SKM-1 treated with dmso at 0.1 percent for 144 hours (cell line): ENCODE data around the gene ARID1B.
A peak's percentile ranks its signal among the peaks of the same experiment; 100 is the strongest.

Experiments
- DNase-seq: peaks from one replicate; lab custom pipeline; 2025; ENCODE audit not compliant: unreplicated experiment; lab: John Stamatoyannopoulos, UW

Gene ARID1B

DNA sequence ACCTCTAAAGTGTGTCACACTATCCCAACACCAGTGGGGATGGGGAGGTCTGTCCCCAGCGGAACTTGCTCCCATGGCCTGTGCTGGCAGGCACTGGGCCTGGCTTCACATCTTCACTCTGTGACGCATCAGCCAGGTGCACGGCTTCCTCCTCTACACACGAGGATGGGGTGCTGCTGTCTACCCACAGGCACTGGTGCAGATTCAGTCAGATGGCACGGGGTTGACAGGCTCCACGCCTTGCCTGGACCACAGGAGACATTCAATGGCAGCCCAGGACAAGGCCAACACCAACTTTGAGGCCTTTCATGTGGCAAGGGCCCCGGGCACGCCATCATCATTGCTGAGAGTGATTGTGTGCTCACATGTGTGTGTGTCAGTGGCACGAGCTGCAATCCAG lies 453.7 kb downstream of the ARID1B start:
- no peak for DNase-seq

- no peak for DNase-seq
These were observed 455.1 kb downstream of the ARID1B start for GRCh38 chr6:157232161-157232895.

DNA sequence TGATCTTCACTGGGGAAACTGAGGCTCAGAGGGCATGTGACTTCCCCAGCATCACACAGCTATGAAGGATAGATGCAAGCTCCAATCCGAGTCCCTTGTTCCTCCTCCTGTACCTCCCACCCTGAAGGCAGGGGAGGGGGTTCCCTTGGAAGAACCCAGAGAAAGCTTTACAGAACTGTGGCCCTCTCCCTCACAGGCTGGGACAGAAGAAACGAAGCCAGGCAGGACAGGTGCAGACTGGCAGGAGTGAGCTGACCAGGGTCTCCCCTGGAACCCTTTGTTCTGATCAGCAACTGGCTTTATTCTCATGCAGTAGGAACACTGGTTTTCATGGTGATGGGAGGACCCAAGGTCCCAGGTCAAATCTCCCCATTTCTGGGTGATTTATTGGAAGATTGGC lies 456.0 kb downstream of the ARID1B start:
- DNase-seq, result no peak

- no peak for DNase-seq
These were observed 456.5 kb downstream of the ARID1B start for GRCh38 chr6:157233686-157234085.

- peak; percentile 54 for DNase-seq
These were observed 458.4 kb downstream of the ARID1B start for GRCh38 chr6:157235600-157236039.

DNA sequence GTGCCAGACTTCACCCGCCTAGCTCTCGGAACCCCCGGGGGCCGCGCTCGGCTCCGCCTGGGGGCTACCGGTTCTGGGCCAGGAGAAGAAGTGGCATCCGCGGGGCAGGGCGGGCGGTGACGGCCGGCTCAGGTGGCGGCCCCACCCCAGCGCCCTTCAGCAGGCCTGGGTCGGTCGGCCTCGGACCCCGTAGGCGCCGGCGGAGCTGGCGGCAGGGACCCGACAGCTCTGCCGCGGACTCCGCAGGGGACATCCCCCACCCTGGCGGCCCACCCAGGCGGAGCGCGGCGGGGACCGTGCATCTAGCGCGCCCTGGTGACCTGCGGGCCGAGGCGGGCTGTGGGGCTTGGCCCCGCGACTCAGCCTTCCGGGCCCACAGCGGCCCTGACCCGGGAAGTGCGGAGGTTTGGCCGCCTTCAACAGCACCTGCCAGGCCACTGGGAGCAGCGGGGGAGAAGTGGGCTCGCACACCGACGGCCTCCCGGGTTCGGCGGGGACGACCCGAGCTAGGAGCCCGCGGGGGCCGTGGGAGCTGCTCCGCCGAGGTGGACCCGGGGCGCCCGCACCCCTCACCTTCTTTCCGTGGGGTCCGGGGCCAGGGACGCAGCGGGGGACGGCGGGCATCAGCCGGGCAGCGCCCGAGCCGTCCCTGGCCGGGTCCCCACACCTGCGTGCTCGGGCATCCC lies 459.0 kb downstream of the ARID1B start:
- no peak for DNase-seq

GRCh38 chr6:157238346-157238745 lies 461.2 kb downstream of the ARID1B start:
- DNase-seq, result no peak

- DNase-seq, result no peak
These were observed 462.0 kb downstream of the ARID1B start for GRCh38 chr6:157239148-157239547.

GRCh38 chr6:157239671-157240058 lies 462.5 kb downstream of the ARID1B start:
- DNase-seq, result no peak

GRCh38 chr6:157240059-157240959 lies 463.1 kb downstream of the ARID1B start:
- DNase-seq, result no peak

GRCh38 chr6:157240960-157241311 lies 463.8 kb downstream of the ARID1B start:
- no peak for DNase-seq

DNA sequence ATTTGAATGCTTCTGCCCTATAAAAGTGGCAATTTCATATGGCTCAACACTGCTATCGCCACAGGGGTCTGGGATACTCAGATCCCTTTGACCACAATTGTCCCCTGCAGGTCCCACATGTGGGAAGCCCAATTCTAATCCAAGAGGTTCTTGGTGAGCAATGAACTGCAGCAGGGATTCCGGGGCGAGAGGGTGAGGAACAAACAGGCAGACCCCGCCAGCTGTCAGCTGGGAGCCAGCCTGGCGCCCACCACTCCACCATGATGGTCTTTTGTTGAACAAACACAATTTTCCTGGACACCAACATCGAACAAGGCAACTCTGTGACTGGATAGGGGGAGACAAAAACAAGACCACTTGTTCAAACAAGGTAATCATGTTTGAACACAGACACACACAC lies 465.6 kb downstream of the ARID1B start:
- no peak for DNase-seq

- no peak for DNase-seq
These were observed 467.0 kb downstream of the ARID1B start for GRCh38 chr6:157244175-157244574.

- DNase-seq, result no peak
These were observed 467.6 kb downstream of the ARID1B start for GRCh38 chr6:157244780-157245179.

DNA sequence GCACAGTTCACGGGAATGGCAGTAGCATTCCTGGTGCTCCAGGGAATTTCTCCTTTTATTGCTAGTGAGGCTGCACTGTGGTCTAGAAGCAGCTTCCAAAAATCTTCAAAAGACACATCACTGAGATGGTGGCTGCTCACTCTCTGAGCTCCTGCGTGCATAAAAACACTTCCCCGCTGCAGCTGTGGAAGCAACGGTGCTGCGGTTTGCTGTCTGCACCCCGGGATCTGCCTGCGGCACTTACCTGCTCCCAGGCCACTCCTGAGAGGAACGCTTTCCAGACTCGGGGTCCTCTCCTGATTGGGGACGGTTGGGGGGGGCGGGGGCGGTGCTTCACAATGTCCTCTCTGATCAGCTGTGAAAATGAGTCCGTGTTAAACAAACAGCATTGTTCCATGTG lies 468.3 kb downstream of the ARID1B start:
- no peak for DNase-seq

DNA sequence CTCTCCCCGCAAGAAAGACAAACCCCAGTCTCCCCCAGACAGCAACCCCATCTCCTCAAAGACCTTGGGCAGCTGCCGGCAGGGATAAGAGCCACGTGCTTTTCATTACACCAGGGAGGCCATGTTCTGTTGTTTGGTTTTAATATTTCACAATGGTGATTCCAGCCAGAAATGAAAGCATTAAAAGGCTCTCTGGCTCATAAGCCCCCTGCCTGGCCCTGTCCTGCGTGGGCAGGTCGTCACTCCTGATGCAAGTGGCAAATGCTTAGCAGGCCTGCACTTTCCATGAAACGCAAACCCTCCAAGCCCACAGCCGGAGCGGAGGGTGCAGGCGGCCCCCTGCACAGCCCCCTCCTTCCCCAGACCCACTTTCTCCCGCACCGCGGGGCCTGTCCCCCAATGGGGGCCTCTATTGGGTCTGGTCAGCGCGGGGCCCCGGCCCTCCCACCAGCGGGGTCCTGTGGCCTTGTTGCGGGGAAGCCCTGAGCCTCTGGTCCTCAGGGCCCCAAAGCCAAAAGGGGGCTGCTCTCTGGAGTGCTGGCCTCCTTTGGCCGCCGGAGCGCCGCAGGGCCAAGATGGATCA lies 469.0 kb downstream of the ARID1B start:
- no peak for DNase-seq

DNA sequence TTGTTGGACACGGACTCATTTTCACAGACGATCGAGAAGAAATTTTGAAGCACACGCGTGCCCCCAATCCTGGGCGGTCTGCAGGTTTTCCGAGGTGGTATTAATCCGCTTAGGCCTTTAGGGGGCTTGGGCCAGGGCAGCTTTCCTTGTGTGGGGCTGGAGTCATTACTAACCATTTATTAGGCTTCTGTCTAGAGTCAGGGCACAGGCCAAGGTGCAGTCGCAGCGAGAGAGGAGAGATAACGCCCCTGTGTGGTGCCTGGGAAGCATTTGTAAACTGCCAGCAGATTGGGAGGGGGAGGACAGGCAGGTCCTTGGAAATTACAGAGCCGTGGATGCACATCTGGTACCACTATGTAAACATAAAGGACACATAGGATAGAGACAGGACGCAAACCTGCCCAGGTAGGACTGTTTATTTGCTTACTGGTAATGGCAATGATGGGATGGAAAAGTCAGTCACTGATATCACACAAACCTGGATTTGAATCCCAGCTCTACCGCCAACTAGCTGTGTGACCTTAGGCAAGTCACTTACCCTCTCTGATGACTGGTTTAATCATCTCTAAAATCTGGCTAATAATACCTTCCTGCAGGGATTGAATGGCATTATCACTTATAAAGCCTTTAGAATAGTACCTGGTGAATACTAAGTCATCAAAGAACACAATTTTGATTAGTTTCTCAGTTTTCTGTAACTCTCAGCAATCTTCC lies 469.8 kb downstream of the ARID1B start:
- no peak for DNase-seq

GRCh38 chr6:157248264-157248663 lies 471.1 kb downstream of the ARID1B start:
- DNase-seq, result no peak

- DNase-seq, result no peak
These were observed 472.6 kb downstream of the ARID1B start for GRCh38 chr6:157249826-157250225.

DNA sequence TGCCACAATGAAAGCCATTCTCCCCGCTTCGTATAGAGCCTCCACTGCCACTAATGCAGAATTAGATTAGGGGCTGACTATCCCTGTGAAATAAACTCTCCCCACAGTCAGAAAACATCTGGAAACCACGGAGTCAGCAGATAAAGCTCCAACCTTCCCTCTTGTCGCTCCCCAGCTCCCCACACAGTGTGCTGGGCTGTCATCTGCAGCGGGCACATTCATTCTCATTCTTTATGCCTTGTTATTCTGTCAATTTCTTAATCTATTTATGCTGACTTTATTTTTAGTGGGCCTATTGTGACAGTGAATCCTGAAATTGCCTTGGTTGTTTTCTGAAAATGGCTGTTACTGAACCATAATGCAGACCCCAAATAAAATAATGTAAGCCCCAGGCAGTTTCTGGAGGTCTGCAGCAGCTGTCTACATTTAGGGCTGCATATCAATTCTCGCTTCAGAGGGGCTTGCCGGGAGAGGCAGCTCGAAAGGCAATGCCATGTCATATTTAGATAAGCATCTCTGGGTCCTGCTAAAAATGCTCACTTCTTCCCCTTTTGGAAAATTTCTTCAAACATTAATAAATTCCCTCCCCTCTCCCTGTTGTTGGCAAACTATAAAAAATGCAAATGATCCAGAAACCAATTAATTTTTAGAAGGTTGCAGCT lies 474.5 kb downstream of the ARID1B start:
- DNase-seq, result no peak
